ENCODE data around the gene SLC16A3. TPM values are rescaled to one million over a fixed set of nuclear protein-coding genes. Genes with fewer than 3 reads are reported as not detected.
"Not testable (repeated sequence)": the region's sequence is repeated elsewhere in the genome, so short reads cannot be mapped to it uniquely, and the experiment has no call there.

SLC16A3 gene
- total and polyA plus RNA-seq, 2 experiments from 2014 or later: 3.5 to 10.6 TPM

DNA sequence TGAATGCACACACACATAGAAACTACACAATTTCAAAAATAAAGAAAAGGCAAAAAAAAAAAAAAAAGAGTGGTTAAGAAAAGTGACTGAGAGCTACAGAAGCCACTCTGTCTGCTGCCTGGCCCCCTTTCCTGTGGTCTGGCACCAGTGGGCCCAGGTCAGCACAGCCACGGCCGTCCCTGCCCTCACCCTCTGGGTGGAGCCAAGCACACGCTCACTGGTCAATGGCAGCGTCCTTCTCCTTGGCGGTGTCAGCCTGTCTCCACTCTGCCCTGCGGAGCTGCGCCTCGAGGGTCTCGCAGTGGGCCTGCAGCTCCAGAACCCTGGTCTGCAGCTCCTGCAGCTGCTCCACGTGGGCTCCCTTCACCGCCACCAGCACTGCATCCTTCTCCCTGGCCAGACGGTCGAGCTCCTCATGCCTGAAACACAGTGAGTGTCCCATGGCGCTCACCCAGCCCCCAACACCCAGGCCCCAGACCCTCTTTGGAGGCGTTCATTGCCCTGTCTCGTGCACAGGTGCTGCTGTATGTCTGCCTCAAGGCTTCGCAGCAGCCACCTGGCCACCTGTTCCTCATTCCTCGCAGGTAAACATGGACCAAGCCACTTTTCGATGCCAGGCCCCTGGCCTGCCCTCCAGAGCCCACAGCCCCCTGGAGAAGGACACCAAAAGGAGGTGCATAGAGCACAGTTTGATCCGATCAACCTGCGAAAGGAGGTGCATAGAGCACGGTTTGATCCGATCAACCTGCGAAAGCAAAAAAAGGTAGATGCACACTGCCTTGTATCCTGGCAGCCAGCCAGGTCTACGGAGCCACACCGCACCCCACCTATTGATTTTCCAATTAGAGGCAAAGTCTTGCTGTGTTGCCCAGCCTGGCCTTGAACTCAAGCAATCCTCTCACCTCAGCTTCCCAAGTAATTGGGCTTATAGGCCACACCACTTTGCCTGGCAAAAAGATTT, 40.6 kb upstream of the SLC16A3 start (continued):
- TF ChIP-seq, protein P1, sequence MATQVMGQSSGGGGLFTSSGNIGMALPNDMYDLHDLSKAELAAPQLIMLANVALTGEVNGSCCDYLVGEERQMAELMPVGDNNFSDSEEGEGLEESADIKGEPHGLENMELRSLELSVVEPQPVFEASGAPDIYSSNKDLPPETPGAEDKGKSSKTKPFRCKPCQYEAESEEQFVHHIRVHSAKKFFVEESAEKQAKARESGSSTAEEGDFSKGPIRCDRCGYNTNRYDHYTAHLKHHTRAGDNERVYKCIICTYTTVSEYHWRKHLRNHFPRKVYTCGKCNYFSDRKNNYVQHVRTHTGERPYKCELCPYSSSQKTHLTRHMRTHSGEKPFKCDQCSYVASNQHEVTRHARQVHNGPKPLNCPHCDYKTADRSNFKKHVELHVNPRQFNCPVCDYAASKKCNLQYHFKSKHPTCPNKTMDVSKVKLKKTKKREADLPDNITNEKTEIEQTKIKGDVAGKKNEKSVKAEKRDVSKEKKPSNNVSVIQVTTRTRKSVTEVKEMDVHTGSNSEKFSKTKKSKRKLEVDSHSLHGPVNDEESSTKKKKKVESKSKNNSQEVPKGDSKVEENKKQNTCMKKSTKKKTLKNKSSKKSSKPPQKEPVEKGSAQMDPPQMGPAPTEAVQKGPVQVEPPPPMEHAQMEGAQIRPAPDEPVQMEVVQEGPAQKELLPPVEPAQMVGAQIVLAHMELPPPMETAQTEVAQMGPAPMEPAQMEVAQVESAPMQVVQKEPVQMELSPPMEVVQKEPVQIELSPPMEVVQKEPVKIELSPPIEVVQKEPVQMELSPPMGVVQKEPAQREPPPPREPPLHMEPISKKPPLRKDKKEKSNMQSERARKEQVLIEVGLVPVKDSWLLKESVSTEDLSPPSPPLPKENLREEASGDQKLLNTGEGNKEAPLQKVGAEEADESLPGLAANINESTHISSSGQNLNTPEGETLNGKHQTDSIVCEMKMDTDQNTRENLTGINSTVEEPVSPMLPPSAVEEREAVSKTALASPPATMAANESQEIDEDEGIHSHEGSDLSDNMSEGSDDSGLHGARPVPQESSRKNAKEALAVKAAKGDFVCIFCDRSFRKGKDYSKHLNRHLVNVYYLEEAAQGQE (IDR thresholded peaks at IDR 0.05; ENCODE audit: unreplicated experiment): no peak
- TF ChIP-seq CREB1 (CRISPR knock-in tag; IDR thresholded peaks at IDR 0.05; ENCODE audit: low read depth): no peak
- TF ChIP-seq, protein P2, sequence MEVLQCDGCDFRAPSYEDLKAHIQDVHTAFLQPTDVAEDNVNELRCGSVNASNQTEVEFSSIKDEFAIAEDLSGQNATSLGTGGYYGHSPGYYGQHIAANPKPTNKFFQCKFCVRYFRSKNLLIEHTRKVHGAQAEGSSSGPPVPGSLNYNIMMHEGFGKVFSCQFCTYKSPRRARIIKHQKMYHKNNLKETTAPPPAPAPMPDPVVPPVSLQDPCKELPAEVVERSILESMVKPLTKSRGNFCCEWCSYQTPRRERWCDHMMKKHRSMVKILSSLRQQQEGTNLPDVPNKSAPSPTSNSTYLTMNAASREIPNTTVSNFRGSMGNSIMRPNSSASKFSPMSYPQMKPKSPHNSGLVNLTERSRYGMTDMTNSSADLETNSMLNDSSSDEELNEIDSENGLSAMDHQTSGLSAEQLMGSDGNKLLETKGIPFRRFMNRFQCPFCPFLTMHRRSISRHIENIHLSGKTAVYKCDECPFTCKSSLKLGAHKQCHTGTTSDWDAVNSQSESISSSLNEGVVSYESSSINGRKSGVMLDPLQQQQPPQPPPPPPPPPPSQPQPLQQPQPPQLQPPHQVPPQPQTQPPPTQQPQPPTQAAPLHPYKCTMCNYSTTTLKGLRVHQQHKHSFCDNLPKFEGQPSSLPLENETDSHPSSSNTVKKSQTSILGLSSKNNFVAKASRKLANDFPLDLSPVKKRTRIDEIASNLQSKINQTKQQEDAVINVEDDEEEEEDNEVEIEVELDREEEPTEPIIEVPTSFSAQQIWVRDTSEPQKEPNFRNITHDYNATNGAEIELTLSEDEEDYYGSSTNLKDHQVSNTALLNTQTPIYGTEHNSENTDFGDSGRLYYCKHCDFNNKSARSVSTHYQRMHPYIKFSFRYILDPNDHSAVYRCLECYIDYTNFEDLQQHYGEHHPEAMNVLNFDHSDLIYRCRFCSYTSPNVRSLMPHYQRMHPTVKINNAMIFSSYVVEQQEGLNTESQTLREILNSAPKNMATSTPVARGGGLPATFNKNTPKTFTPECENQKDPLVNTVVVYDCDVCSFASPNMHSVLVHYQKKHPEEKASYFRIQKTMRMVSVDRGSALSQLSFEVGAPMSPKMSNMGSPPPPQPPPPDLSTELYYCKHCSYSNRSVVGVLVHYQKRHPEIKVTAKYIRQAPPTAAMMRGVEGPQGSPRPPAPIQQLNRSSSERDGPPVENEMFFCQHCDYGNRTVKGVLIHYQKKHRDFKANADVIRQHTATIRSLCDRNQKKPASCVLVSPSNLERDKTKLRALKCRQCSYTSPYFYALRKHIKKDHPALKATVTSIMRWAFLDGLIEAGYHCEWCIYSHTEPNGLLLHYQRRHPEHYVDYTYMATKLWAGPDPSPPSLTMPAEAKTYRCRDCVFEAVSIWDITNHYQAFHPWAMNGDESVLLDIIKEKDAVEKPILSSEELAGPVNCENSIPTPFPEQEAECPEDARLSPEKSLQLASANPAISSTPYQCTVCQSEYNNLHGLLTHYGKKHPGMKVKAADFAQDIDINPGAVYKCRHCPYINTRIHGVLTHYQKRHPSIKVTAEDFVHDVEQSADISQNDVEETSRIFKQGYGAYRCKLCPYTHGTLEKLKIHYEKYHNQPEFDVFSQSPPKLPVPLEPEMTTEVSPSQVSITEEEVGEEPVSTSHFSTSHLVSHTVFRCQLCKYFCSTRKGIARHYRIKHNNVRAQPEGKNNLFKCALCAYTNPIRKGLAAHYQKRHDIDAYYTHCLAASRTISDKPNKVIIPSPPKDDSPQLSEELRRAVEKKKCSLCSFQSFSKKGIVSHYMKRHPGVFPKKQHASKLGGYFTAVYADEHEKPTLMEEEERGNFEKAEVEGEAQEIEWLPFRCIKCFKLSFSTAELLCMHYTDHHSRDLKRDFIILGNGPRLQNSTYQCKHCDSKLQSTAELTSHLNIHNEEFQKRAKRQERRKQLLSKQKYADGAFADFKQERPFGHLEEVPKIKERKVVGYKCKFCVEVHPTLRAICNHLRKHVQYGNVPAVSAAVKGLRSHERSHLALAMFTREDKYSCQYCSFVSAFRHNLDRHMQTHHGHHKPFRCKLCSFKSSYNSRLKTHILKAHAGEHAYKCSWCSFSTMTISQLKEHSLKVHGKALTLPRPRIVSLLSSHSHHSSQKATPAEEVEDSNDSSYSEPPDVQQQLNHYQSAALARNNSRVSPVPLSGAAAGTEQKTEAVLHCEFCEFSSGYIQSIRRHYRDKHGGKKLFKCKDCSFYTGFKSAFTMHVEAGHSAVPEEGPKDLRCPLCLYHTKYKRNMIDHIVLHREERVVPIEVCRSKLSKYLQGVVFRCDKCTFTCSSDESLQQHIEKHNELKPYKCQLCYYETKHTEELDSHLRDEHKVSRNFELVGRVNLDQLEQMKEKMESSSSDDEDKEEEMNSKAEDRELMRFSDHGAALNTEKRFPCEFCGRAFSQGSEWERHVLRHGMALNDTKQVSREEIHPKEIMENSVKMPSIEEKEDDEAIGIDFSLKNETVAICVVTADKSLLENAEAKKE (CRISPR knock-in tag; IDR thresholded peaks at IDR 0.05): no peak

DNA sequence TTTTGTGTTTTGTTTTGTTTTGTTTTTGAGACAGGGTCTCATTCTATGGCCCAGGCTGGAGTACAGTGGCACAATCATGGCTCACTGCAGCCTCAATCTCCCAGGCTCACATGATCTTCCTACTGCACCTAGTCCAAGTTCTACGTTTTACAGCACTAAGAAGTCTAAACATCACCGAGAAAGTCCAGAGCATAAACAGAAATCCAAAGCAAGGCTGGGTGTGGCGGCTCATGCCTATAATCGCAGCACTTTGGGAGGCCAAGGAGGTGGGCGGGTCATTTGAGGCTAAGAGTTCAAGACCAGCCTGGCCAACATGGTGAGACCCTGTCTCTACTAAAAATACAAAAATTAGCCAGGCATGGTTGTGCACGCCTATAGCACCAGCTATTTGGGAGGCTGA, 35.8 kb upstream of the SLC16A3 start:
- not testable (repeated sequence) for H3K9me3 Mint-ChIP-seq; H3K4me2 ChIP-seq; H2AFZ ChIP-seq; H4K20me1 ChIP-seq (replicated peaks; ENCODE audit: insufficient read depth); H3K27me3 ChIP-seq (ENCODE audit: insufficient read depth); H3K4me3 ChIP-seq; H3K4me3 Mint-ChIP-seq; H3K4me1 ChIP-seq (ENCODE audit: insufficient read depth); H3K9me2 ChIP-seq (ENCODE audit: insufficient read depth); H3K27ac Mint-ChIP-seq; H3K79me2 ChIP-seq (replicated peaks; ENCODE audit: insufficient read depth); DNase-seq (ENCODE audit: low spot score); H3K27me3 Mint-ChIP-seq (ENCODE audit: insufficient read depth, low read depth, poor library complexity); ATAC-seq; H3K27ac ChIP-seq (ENCODE audit: low read depth); H3K36me3 ChIP-seq (ENCODE audit: insufficient read depth); H3K4me1 Mint-ChIP-seq; H3F3A ChIP-seq (replicated peaks; ENCODE audit: low read depth)
- H3K36me3 Mint-ChIP-seq (ENCODE audit: low read depth): peaks cover 12% of the 10 kb centered on the region; the same call in 2 of the 3 replicates

Measured in GM23338 (cell line).